NCI-H2029 (cell line): ENCODE data around the gene TYMP.
"Not testable (repeated sequence)": the region's sequence is repeated elsewhere in the genome, so short reads cannot be mapped to it uniquely, and the experiment has no call there.

Experiments
- DNase-seq: peaks from one replicate; lab custom pipeline; 2025; lab: John Stamatoyannopoulos, UW

The TYMP gene

DNA sequence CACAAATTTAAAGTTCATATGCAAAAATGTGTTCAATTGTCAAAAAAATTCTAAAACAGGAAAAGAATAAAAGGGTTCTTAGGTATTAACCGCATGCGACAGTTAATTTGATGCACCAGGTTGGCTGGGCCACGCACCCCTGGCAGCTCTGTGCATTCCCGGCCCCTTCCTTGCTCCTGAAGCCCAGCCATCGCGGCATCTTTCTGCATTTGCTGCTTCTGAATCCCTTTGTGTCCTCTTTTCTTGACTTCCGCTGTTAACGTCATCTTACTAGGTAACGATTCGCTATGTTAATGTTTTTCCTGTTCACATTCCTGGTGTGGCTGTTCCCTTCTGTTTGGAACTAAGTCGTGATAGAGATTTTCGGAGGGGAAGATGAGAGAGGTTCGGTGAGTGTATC is 8.0 kb upstream of the TYMP start:
- DNase-seq = no peak

DNA sequence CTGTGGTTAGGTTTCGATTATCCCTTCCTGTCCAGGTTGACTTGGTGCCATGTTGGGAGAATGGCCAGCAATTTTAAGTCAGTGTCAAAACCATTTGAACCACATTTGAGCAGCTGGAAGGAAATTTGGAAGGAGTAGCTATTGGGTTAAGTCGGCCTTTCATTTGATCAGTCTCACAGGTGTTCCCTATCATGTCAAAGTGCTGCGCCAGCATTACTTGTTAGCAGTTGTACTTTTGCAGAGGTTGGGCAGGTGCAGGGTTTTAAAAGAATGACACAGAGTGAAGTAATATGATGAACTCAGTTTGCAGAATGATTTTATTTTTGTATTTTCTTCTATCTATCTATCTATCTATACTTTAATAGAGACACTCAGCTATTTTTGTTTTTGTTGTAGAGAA is 6.4 kb upstream of the TYMP start:
- no peak for DNase-seq

DNA sequence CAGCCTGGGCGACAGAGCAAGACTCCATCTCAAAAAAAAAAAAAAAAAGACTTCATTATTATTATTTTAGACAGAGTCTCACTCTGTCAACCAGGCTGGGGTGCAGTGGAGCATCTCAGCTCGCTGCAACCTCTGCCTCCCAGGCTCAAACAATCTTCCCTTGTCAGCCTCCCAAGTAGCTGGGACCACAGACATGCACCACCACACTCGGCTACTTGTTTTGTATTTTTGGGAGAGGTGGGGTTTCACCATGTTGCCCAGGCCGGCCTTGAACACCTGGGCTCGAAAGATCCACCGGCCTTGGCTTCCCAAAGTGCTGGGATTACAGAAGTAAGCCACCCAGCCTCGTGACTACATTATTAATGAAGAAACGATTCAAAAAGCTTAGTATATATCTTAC is 5.3 kb upstream of the TYMP start:
- DNase-seq = no peak

DNA sequence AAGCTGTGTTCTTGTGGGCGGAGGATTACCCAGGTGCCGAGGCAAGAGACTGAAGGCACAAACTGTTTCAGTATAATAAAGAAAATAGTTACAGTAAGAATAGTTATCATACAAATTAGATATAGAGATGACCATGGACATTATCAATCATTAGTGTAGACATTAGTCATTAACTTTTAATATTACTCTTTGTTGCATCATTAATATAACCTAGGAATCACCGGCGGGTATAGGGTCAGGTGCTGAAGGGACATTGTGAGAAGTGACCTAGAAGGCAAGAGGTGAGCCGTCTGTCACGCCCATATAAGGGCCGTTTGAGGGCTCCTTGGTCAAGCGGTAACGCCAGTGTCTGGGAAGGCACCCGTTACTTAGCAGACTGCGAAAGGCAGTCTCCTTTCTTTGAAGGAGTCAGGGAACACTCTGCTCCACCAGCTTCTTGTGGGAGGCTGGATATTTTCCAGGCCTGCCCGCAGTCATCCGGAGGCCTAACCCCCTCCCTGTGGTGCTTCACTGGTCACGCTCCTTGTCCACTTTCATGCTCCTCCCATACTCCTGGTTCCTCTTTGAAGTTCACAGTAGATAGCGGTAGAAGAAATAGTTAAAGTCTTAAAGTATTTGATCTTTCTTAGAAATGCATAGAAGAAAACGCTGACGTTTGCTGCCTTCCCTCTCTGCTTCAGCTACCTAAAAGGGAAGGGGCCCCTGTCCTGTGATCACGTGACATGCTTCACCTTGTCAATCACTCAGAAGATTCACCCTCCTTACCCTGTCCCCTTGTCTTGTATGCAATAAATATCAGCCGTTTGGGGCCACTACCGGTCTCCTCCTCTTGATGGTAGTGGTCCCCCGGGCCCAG is 4.3 kb upstream of the TYMP start:
- not testable (repeated sequence) for DNase-seq

DNA sequence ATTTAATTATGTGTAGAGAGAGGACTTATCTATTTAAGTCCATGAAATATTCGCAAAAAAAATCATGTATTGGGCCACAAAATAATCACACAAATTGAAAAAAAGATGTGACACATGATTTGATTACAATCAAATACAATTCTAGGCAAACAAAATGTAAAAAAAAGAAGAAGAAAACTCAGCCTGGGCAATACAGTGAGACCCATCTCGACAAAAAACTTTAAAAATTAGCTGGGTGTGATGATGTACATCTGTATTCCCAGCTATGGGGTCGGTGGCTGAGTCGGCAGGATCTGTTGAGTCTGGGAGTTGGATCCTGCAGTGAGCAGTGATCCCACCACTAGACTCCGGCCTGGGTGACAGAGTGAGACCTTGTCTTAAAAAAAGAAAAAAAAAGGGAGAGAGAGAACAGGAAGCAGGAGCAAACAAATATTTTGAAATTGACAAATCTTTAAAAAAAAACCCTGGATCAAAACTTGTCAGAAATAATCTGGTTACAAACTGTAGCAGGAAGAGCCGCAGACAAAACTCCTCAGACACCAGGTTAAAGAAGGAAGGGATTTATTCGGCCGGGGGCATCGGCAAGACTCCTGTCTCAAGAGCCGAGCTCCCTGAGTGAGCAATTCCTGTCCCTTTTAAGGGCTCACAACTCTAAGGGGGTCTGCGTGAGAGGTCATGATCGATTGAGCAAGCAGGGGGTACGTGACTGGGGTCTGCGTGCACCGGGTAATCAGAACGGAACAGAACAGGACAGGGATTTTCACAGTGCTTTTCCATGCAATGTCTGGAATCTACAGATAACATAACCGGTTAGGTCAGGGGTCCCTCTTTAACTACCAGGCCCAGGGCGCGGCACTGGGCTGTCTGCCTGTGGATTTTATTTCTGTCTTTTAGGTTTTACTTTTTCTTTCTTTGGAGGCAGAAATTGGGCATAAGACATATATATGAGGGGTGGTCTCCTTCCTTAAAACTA is 3.3 kb upstream of the TYMP start:
- DNase-seq = no peak

DNA sequence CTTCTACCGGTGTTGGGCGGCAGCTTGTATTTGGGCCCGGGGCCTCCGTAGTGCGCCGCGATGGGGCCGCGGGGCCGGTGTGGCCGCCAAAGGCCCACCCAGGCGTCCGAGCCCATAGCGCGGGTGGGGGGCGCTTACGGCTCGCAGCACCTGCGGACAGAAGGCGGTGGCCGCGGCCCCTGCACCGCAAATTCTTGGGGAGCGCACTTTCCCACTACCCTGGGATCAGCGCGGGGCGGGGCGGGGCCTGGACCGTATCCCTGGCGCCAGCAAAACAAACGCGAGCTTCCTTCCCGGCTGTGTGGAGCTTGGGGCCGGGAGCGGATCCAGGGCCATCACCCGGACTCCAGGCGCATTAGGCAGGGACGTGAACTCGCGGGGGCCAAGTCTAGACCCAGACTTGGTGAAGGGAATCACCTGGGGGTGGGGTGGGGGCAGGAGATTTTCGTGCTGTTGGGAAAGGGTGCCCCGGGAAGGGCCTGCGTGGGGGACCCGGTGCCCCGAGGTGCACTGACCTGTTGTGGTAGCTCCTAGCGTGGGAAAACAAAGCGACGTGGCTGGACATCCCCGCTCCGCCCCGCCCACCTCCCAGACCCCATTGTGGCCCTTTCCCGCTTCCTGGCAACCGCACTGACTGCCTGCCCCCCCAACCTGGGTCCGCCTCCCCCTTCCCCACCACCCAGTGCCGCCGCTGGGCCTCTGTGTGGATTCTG is 2.3 kb upstream of the TYMP start:
- DNase-seq = no peak

DNA sequence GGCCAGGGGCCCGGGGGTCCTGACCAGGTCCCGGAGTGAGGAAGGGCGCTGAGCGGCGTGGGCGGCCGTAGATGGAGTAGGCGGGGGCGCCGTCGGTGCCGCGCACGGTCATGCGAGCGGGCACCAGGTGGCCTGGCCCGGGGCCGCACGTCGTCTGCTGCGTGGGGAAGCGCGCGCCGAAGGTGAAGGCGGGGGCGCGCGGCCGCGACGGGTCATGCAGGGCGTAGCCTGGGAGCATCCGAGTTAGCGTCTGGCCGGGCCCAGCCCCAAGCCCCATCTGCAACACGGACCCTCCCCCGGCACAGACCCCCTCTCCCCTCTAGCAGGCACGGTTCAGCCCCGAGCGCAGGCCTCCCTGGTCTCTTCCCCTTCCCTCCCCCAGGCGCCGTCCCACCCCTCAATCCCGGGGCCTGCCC is 1.7 kb upstream of the TYMP start:
- no peak for DNase-seq

DNA sequence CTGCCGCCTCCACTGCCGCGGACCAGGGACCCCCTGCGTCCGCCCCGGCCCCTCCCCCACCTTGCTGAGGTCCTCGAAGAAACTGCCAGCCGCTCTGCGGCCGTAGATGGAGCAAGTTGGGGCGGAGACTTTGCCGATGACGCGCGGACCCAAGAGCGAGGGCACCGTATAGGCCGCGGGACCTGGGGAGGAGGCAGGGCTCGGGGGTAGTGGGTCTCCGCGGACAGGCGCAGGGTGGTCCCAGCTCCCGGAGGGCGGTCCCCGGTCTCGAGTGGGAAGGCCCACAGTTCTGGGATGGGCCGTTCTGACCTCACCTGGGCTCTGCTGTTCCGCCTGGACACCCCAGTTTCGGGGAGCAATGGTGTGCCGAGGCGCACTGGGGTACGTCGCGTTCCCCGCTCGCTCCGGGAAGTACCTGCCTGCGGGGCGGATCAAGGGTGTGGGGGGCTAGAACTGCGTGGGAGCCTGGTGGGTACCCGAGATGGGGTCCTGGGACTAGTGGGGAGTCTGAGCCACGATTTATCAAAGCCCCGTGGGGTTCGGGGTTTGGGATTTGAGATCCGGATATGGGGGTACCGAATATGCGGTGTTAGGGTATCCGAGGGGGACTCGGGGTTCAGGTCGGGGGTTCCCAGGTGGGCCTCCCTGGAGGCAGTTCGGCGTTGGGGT is 1.2 kb upstream of the TYMP start:
- DNase-seq = no peak

DNA sequence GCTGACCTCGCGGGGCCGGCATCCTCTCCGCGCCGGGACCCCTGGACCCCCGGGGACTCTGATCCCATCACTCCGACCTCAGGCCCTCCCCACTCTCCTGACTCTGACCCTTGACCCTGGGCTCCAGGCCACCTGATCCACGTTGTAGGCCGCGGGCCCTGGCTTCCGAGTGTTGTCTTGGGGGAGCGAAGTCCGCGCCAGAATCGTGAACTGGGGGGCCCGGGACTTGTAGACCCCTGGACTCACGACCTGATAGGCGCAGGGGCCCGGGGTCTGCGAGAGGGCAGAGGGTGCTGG is 716 bp upstream of the TYMP start:
- no peak for DNase-seq

DNA sequence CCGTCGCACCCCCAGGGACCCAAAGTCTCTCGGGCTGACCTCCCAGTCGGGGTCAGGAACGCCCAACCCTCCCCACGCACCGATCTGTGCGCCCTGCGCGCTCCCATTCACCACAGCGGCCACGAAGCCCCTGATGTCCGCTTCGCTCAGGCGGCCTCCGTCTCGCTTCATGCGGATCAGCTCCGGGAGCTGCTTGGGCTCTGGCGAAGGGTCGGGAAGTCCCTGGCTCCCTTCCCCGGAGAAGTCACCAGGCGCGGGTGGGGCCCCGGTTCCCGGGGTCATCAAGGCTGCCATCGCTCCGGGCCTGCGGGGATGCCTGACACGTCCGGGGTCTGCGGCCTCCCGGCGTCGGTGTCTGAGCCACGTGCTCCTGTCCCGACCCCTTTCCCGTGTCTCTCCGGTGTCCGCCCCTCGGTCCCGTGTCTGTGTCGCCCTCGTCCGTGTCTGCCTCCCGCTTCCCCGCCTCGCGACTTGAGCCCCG is 356 bp downstream of the TYMP start:
- DNase-seq = no peak

DNA sequence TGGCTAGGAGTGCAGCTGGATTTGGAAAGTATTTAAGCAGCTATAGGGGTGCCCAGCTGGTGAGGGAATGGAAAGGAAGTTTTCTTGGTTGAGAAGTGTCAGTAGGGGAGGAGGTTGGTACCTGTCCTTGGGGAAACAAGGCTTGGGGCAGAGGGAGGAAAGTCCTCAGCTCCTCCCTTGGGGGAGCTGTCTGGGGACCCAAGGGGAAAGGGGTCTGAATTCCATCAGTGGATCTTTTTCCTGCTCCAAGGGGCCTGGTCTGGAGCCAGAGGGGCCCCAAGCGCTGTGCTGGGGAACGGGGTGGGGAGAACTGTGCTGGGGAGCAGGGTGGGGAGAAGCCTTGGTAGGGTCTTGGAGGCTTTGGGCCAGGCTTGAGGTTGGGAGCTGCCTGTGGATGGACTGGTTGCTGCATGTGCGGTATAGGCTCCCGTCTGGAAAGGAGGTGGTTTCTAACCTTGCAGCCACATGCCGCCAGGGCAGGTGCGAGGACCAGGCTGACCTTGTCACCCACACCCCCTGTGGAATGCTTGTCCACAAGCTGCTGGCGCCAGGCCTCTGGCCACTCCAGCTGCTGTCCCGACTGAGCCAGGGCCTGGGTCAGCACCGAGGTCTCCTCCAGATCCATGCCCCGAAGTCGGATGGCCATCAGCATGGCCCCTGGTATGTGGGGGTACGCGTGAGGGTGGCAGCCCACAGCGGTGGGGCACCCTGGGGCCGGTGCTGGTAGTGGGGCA is 963 bp downstream of the TYMP start:
- no peak for DNase-seq

DNA sequence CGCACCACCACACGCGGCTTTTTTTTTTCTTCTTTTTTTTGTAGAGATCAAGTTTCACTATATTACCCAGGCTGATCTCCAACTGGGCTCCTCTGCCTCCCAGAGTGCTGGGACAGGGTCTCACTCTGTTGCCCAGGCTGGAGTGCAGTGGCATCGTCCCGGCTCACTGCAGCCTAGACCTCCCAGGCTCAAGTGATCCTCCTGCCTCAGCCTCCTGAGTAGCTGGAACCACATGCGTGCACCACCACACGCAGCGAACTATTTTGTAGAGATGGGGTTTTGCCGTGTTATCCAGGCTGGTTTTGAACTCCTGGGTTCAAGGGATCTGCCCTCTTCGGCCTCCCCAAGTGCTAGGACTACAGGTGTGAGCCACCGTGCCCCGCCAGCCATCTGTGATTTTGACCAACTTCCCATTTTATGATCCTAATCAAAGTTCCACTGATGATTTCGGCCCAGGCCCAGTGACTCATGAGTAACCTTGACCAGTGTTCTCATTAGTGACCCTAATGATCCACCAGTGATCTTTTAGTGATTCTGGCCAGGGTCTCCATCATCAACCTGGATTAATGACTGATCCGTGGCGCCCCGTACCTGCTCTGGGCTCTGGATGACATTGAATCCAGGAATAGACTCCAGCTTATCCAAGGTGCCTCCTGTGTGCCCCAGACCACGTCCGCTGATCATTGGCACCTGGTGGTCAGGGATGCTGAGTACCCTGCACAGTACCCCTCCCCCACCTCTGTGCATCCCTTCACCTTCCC is 1.7 kb downstream of the TYMP start:
- no peak for DNase-seq

DNA sequence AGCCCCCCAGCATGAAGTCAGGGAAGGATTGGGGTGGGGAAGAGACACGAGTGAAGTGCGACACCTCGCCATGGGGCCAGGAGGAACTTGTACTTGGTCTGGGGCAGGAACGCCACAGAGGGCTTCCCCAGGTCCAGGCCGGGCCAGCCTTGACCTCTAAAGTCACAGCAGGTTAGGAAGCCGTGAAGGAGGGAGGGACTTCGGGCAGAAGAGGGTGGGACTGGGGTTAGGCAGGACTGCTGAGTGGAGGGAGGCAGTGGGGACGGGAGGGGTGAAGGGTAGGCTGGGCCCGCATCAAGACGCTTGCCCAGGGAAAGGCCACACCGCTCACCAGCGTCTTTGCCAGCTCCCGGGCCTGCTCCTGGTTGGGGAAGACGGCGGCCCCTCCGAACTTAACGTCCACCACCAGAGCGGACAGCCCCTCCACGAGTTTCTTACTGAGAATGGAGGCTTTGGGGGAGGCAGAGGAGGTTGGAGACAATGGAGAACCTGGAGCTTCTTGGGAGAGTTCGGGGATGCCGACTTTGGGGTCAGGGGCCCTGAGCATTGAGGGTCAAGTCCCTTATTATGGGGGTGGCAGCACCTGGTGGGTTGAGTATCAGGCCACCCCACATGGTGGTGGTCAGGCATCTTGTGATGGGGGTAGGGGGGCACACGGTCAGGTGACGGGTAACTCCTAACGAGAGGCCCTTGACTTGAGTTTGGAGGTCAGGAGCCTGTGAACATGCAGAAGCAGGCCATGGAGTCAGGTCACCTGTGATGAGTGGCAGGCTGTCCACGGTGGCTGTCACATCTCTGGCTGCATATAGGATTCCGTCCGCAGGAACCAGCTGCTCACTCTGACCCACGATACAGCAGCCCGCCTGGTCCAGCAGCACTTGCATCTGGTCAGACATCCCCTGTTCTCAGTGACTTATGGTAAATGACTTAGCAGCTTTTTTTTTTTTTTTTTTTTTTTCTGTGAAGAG is 2.7 kb downstream of the TYMP start:
- no peak for DNase-seq

DNA sequence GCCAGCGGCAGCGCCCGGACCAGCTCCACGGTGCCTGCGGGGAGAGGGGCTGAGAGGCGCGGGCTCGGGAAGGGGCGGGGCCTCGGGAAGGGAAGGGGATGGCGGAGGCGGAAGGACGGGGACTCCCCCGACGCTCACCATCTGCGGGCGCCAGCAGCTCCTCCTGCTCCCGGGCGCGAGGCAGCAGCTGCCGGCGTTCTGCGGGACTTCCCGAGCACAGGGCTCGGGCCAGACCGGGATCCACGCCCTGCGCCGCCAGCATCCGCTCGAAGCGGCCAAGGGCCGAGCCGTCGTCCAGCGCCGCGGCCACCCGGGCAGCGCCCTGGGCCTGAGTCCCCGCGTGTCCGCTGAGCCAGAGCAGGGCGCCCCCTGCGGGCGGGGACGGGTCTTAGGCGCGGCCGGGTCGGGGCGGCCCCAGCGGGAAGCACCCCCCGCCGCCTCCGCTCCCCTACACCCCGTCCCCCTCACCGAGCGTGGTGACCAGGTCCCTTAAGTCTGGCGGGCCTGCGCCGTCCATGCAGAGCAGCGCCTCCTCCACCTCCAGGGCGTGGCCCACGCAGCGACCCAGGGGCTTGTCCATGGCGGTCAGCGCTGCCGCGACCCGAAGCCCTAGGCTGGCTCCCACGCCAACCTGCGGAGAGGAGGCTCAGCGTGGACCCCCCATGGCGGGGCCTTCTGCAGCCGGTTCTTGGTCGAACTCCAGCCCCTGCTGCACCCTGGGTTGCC is 3.5 kb downstream of the TYMP start:
- peak; percentile 25 for DNase-seq

DNA sequence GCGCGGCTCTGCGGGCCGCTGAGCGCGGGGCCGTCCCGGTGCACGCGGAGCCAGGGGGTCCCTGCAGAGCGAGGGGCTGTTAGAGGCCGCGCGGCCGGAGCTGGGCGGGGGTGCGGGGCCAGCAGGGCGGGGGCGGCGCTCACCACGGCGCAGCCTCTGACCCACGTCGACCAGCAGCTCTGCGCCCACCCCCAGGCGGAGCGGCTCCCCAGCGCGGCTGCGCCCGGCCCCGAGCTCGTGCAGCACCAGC is 4.0 kb downstream of the TYMP start:
- no peak for DNase-seq

DNA sequence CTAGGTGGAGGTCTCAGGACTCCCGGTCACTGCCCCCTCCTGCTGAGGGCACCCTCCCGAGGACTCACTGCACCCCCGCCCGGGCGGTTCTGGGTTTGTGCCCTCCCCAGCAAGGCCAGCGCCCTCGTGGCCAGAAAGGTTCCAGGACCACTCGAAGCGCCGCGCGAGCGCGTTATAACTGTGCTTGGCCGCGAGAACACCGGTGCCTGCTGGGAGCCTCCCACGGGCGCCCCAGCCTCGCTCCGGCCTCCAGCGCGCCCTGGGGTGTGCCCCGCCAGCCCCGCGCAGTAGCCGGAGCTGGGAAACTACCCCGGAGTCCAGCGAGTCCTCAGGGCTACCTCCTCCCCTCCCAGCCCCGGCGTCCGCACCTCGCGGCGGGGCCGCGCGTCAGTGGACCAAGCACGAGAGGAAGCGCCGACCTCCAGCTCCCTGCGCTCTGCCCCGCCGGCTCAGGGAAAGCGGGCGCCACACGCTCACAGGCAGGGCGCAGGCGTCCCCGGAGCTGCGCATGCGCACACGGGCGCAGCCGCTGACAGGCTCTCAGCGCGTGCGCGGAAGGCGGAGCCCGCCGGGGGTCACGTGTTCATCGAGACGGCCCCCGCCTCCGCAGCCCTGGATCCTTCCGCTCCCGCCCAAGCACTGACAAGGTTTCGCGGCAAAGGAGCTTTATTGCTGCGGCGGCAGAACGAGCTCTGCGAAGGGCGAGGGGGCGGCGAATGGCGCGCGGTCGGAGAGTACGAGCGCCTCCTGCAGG is 4.5 kb downstream of the TYMP start, which contains the start of gene SCO2:
TSS of gene SCO2 (minus strand) at position 495 of the 754 bp plus-strand sequence. CDS start 1,187 bp downstream, outside the sequence.
- DNase-seq = peak; percentile 85

DNA sequence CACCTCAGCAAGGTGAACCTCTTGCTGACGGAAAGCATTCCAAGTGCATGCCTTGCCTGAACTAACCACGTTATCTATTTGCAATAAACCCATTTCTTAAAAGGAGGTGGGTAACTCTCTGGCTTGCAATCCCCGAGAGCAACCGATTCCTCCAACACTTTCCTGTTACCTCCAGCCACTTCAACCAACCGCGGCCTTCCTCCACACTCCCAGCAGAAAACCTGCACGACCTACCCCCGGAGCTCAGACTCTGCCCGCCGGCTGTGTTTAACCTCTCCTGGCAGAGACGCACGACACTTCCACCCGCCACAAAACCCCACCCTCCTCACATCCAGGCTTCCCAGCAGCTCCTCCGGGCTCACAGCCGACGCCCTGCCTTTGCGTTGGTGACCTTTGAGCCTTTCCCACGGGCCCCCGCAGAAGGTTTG is 5.1 kb downstream of the TYMP start:
- no peak for DNase-seq
